Measurements from ENCODE around the gene USP14. TPM values are rescaled to one million over a fixed set of nuclear protein-coding genes. Genes with fewer than 3 reads are reported as not detected.
"Not testable (repeated sequence)": the region's sequence is repeated elsewhere in the genome, so short reads cannot be mapped to it uniquely, and the experiment has no call there.

Gene USP14
- total and polyA plus RNA-seq, 4 donors = 22.8 to 41.2 (median 31.7) TPM

- no peak overlapping the region for H3K27ac ChIP-seq (ENCODE audit: low read depth in 1 of 2, low read length in 1 of 2)
- no peaks in the 10 kb centered on the region for H3K4me1 ChIP-seq (ENCODE audit: control insufficient read depth in 5 of 5, insufficient read depth in 5 of 5, low read length in 5 of 5)
- no peak overlapping the region for H3K4me3 ChIP-seq
- ATAC-seq (ENCODE audit: insufficient read depth, low FRiP score) (no peak), DNase-seq (no peak)
- H3K27me3 ChIP-seq (ENCODE audit: control insufficient read depth in 3 of 3, insufficient read depth in 3 of 3, low read length in 2 of 3) = no peaks in the 10 kb centered on the region
- H3K9me3 ChIP-seq (ENCODE audit: control insufficient read depth in 4 of 4, insufficient read depth in 3 of 4, low read length in 3 of 4) = no peaks in the 10 kb centered on the region
- no peak overlapping the region for H3K9ac ChIP-seq (ENCODE audit: insufficient read depth in 1 of 2, low read length in 2 of 2)
- H3K36me3 ChIP-seq (ENCODE audit: control insufficient read depth in 4 of 4, insufficient read depth in 4 of 4, low read length in 4 of 4) = no peaks in the 10 kb centered on the region
- no peak for TF ChIP-seq CTCF (IDR thresholded peaks at IDR 0.05; ENCODE audit: control extremely low read depth, extremely low read depth)
- WGBS, 2 donors = 78% methylated on average over 7 of the region's 7 CpGs
Measured at GRCh38 chr18:136433-136832, 21.9 kb upstream of the USP14 start.

- ATAC-seq (ENCODE audit: insufficient read depth, low FRiP score) (no peak), DNase-seq (no peak)
- no peak overlapping the region for H3K27ac ChIP-seq (ENCODE audit: low read depth in 1 of 2, low read length in 1 of 2)
- TF ChIP-seq CTCF (IDR thresholded peaks at IDR 0.05; ENCODE audit: control extremely low read depth, extremely low read depth) = no peak
- no peaks in the 10 kb centered on the region for H3K4me1 ChIP-seq (ENCODE audit: control insufficient read depth in 5 of 5, insufficient read depth in 5 of 5, low read length in 5 of 5)
- H3K27me3 ChIP-seq (ENCODE audit: control insufficient read depth in 3 of 3, insufficient read depth in 3 of 3, low read length in 2 of 3) = no peaks in the 10 kb centered on the region
- 81 to 82% methylated on average over 5 of the region's 5 CpGs for WGBS, 2 donors
- no peak overlapping the region for H3K9ac ChIP-seq (ENCODE audit: insufficient read depth in 1 of 2, low read length in 2 of 2)
- H3K4me3 ChIP-seq = no peak overlapping the region
- H3K36me3 ChIP-seq (ENCODE audit: control insufficient read depth in 4 of 4, insufficient read depth in 4 of 4, low read length in 4 of 4) = no peaks in the 10 kb centered on the region
- no peaks in the 10 kb centered on the region for H3K9me3 ChIP-seq (ENCODE audit: control insufficient read depth in 4 of 4, insufficient read depth in 3 of 4, low read length in 3 of 4)
Measured at GRCh38 chr18:137327-137726, 21.0 kb upstream of the USP14 start.

GRCh38 chr18:140670-141266, 17.6 kb upstream of the USP14 start:
- TF ChIP-seq CTCF (IDR thresholded peaks at IDR 0.05; ENCODE audit: control extremely low read depth, extremely low read depth) = no peak
- H3K27ac ChIP-seq (ENCODE audit: low read depth in 1 of 2, low read length in 1 of 2) = no peak overlapping the region
- WGBS, 2 donors = 83 to 91% methylated on average over 7 of the region's 7 CpGs
- ATAC-seq (ENCODE audit: insufficient read depth, low FRiP score) = no peak
- H3K36me3 ChIP-seq (ENCODE audit: control insufficient read depth in 4 of 4, insufficient read depth in 4 of 4, low read length in 4 of 4) = no peaks in the 10 kb centered on the region
- no peaks in the 10 kb centered on the region for H3K9me3 ChIP-seq (ENCODE audit: control insufficient read depth in 4 of 4, insufficient read depth in 3 of 4, low read length in 3 of 4)
- no peak for DNase-seq
- no peak overlapping the region for H3K4me3 ChIP-seq
- no peak overlapping the region for H3K9ac ChIP-seq (ENCODE audit: insufficient read depth in 1 of 2, low read length in 2 of 2)
- no peaks in the 10 kb centered on the region for H3K4me1 ChIP-seq (ENCODE audit: control insufficient read depth in 5 of 5, insufficient read depth in 5 of 5, low read length in 5 of 5)
- H3K27me3 ChIP-seq (ENCODE audit: control insufficient read depth in 3 of 3, insufficient read depth in 3 of 3, low read length in 2 of 3) = no peaks in the 10 kb centered on the region

GRCh38 chr18:142624-143296, 15.6 kb upstream of the USP14 start:
- DNase-seq; H3K9ac ChIP-seq (ENCODE audit: insufficient read depth in 1 of 2, low read length in 2 of 2); H3K27me3 ChIP-seq (ENCODE audit: control insufficient read depth in 3 of 3, insufficient read depth in 3 of 3, low read length in 2 of 3); H3K4me1 ChIP-seq (ENCODE audit: control insufficient read depth in 5 of 5, insufficient read depth in 5 of 5, low read length in 5 of 5); H3K27ac ChIP-seq (ENCODE audit: low read depth in 1 of 2, low read length in 1 of 2); ATAC-seq (ENCODE audit: insufficient read depth, low FRiP score); H3K9me3 ChIP-seq (ENCODE audit: control insufficient read depth in 4 of 4, insufficient read depth in 3 of 4, low read length in 3 of 4); H3K36me3 ChIP-seq (ENCODE audit: control insufficient read depth in 4 of 4, insufficient read depth in 4 of 4, low read length in 4 of 4); H3K4me3 ChIP-seq: not testable (repeated sequence)
- 84 to 86% methylated on average over 7 of the region's 7 CpGs for WGBS, 2 donors

Measured in lung (tissue), 12 donors.